Right lung (tissue), 5 donors: Measurements from ENCODE around the gene DDR1. TPM values are rescaled to one million over a fixed set of nuclear protein-coding genes. Genes with fewer than 3 reads are reported as not detected.

Experiments
- DNase-seq, 2 donors: peaks; one replicate each; pipeline ENCODE4 v3.0.0-alpha.2; 2013
- polyA plus RNA-seq, 5 donors: library from polyadenylated mRNA; unstranded; fragments of 120-200 nt; gene quantifications; one replicate each; pipeline versions ENCODE4 v1.2.1 to v1.2.3, GENCODE V29; 2013; ENCODE audit warnings: inconsistent platforms in 1 of 5, low replicate concordance in 1 of 5; ENCODE audit not compliant: insufficient read length in 5 of 5, insufficient read depth in 1 of 5

DDR1 gene
- polyA plus RNA-seq, 5 donors: 73.8 to 96.3 (median 93.7) TPM

DNA sequence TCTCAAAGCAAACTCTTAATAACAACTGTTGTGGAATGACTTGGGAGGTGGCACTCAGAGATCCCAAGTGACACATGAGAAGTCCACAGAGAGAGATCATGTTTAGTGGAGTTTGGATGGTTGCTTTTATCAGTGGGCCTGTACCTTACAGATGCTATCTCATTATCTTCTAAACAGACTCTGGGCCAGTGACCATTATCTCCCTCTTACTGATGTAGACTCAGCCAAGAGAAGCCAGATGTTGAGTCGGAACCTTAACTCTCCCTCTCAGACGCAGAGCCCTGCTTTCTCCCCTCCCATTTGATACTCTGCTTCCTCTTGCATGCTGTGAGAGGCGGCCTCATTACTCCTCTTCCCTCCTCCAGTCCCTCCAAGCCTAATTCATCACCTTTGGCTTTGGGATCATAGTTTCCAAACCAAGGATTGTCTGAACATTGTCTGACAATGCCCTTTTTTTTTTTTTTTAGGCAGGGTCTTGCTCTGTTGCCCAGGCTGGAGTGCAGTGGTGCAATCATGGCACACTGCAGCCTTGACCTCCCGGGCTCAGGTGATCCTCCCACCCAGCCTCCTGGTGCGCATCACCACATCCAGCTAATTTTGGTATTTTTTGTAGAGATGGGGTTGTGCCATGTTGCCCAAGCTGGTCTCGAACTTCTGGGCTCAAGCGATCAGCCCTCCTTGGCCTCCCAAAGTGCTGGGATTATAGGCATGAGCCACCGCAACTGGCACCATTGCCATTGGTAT lies 4.5 kb upstream of the DDR1 start:
- no peak for DNase-seq

DNA sequence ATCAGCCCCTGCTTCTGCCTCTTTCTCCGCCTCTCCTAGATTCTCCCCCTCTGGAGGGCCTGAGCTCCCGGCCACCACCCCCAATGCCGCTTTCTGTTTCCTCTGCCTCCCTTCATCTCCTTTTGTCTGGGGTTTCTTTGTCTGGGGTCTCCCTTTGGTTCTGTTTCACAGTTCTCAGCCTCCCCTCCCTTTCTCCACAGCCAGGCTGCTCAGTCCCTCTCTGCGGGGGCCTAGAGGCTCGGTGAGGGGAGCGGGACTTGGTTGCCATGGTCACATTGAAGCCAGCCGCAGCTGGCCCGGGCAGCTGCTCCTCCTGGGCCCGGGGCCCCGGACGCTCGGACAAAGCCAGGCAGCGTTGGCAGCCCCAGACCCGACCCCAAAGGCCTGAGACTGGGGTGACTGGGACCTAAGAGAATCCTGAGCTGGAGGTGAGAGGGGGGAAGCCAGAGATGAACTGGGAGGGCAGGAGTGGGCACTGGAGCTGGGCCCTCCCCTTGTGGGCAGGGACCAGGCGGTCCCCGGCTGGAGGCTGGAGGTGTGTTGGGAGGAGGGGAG lies 3.5 kb upstream of the DDR1 start:
- peak; percentile 50 to 55 for DNase-seq

- DNase-seq: no peak
These were observed 2.7 kb upstream of the DDR1 start for GRCh38 chr6:30881392-30882203.

DNA sequence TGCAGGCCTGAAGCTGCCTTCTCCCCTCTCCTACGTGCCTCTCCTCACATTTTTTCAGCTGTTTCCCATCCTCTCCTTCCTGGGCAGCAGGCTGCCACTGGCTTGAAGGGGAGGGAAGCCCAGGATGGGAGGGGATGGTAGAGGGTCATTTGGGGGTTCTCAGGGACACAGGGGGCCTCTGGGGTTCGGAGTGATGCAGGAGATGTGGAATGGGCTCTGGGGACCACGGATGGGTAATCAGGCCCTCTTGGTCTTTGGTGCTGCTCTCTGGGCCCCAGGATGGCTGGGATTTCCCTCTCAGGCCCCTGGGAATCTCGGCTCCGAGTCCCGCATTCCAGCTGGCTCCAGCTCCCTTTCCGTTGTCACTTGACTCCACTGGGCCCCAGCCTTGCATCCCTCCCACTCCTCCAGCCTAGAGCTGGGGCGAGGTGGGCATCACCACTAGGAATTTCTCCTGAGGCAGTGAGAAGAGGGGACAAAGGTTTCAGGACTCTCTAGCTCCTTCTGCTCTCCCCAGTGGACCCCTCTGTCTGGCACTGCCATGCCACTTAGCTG lies 2.0 kb upstream of the DDR1 start:
- peak; percentile 43 to 54 for DNase-seq

GRCh38 chr6:30882759-30883684 lies 1.3 kb upstream of the DDR1 start:
- DNase-seq: peak in 1 of 2 donors; percentile 45

DNA sequence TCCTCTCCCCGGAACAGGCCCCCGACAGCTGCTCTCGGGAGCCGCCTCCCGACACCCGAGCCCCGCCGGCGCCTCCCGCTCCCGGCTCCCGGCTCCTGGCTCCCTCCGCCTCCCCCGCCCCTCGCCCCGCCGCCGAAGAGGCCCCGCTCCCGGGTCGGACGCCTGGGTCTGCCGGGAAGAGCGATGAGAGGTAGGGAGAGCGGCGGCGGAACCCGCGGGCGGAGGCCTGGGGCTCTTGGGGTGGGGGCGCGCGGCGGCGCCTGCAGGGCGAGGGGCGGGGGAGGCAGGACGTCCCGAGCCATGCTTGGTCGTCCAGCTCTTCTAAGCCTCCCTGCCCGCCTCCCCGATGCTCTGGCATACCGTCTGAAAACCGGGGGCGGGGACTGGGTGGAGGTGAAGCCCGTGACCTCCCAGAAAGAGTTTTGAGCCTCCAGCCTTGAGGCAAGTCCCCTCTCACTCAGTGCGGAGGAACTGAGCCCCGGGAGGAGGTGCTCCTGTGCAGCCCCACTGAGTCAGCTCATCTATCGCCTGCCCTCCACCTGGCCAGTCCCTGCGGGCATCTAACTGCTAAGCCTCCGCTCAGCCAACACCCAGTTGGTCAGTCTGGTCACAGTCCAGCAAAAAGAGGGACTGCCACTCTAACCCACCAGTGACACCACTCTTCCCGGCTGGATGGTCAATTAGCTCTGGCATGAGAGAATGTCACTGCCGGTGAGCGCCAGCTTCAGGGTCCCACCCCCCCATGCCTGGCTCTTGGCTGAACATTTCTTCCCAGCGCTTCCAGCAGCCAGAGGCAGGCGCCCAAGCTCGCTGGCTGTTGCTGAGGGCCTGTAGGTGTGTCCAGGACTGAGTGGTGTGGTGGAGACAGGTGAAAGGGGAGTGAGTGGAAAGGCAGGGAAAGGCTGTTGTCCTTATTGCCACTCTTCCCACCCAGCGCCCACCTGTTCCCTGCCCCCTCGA lies 482 bp downstream of the DDR1 start:
- peak in 1 of 2 donors; percentile 37 for DNase-seq

DNA sequence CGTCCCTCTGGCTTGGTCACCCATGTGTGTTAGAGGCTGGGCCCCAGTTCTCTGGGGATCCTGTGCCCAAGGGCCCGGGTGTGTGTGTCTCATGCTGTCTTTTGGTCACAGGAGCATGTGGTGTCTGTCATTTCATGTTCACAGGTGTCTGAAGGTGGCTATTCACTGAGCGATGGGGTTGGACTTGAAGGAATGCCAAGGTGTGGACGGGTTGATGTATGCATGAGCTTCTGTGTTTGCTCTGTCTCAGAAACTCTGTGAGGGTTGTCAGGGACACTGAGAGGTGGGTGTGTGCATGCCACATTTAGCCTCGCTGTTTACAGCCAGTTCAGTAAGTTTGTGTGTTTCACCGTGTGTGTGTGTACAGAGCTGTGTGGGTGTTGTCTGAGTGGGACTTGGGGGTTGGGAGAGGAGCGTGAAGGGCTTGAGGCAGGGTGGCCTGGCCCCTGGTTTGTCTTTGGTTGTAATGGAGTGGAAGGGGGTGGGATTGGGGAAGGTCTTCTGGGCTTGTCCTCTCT lies 1.2 kb downstream of the DDR1 start:
- peak in 1 of 2 donors; percentile 42 for DNase-seq

- DNase-seq: no peak
These were observed 1.9 kb downstream of the DDR1 start for GRCh38 chr6:30885999-30886896.

GRCh38 chr6:30886897-30887255 lies 2.6 kb downstream of the DDR1 start:
- DNase-seq: no peak

DNA sequence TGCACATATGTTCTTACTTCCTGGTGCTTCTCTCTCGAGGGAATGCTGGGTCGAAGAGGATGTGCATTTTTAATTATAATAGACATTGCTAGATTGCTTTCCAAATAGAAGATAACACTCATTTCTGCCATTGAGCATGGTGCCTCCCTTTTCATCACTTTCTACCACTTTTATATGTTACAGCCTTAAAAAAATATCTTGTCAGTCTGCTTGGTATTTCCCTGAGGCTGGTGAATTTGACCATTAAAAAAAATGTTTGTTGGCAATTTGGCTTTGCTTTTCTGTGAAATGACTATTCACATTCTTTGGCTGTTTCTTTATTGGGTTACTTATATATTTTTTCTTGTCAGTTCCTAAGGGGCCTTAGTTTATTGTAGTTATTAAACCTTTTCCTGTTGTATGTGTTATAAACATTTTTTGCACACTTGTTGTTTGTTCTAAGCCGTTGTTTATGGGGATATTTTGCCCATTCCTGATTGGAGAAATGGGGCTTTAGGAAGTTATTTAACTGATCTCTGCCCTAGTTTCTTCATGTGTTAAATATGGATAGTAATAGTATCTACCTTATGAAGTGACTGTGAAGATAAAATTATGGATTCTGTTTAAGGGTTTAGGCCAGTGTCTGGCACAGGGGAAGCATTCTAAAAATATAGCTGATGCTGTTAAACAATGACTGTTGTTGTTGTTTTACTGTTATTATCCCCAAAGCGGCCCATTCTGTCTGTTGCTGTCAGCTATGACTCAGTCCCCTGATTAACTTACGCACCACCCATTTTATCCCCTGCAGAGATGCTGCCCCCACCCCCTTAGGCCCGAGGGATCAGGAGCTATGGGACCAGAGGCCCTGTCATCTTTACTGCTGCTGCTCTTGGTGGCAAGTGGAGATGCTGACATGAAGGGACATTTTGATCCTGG lies 3.8 kb downstream of the DDR1 start:
- DNase-seq: peak in 1 of 2 donors; percentile 42

- DNase-seq: no peak
These were observed 4.6 kb downstream of the DDR1 start for GRCh38 chr6:30888816-30889495.

DNA sequence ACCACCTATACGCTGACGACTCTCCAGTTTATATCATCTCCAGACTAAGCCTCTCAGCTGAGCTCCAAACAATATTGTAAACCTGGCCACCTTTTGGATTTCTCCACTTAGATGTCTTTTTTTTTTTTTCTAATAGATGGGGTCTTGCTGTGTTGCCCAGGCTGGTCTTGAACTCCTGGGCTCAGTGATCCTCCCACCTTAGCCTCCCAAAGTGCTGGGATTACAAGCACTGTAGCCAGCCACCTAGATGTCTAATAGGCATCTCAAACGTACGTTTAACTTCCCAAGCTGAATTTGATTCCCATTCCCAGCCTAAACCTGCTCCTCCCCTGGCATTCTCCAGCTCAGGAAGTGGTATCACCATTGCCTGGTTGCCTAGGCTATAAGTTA lies 5.2 kb downstream of the DDR1 start:
- DNase-seq: no peak

- no peak for DNase-seq
These were observed 5.8 kb downstream of the DDR1 start for GRCh38 chr6:30889921-30890645.

GRCh38 chr6:30890646-30891449 lies 6.5 kb downstream of the DDR1 start:
- DNase-seq: no peak

DNA sequence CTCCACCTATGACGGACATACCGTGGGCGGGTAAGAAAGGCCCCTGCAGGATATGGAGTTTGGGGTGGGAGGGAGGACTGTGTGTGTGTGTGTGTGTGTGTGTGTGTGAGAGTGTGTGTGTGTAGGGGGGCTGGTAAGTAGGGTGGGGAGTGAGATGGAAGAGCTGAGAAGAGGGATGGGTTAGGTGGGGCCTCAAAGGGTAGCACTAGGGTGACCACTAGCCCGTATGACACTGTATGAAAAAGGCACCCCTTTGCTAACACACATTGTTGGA lies 7.1 kb downstream of the DDR1 start:
- no peak for DNase-seq
